GM12878 (cell line): ENCODE data around the gene COG4. TPM values are rescaled to one million over a fixed set of nuclear protein-coding genes. Genes with fewer than 3 reads are reported as not detected.

Experiments
- ATAC-seq: fragments of 200-7000 bp; cut with Tn5 transposase; 3 replicates; pipeline ENCODE4 v1.9.1; 2020; ENCODE audit warnings: mild to moderate bottlenecking, moderate library complexity
- BruUV-seq: library from RNA; stranded (reverse); fragments of 400-500 nt; replicated peaks from 2 replicates; lab custom pipeline; 2021; lab: Mats Ljungman, UMichigan
- CTCF ChIA-PET: fragments of 300-600 bp; sonication (Branson Sonifier 250); formaldehyde crosslinking; extraction: SDS; loops from one replicate; lab custom pipeline; 2021; ENCODE audit warnings: inconsistent platforms; lab: Yijun Ruan, JAX
- POLR2A ChIA-PET: fragments of 350-600 bp; formaldehyde crosslinking; extraction: SDS; loops from one replicate; lab custom pipeline; 2021; ENCODE audit warnings: inconsistent platforms; lab: Charles Lee
- RAD21 ChIA-PET: fragments of 300-600 bp; sonication (Branson Sonifier 250); formaldehyde crosslinking; loops from one replicate; lab custom pipeline; 2023; ENCODE audit warnings: antibody characterized with exemption; ENCODE audit not compliant: unreplicated experiment; lab: Charles Lee
- SMC1A ChIA-PET: fragments of 300-600 bp; sonication (Branson Sonifier 250); formaldehyde crosslinking; loops from one replicate; lab custom pipeline; 2023; ENCODE audit not compliant: unreplicated experiment, uncharacterized antibody; lab: Charles Lee
- DNase-seq: peaks from one replicate; pipeline ENCODE4 v3.0.0-alpha.2; 2011; ENCODE audit warnings: low read depth, low spot score
- FAIRE-seq: peaks from 3 replicates; lab custom pipeline; 2011; peaks lifted over from hg19 to GRCh38; lab: Jason Lieb, UNC
- H2AFZ ChIP-seq: 2 replicates; pipeline ENCODE4 v1.6.0; 2011; ENCODE audit warnings: low read depth, low read length, control low read depth; ENCODE audit not compliant: control insufficient read depth
- H3K27ac ChIP-seq: 2 replicates; pipeline ENCODE4 v1.5.1; 2011; ENCODE audit warnings: control low read depth; ENCODE audit not compliant: control insufficient read depth, insufficient read depth
- H3K27me3 ChIP-seq, 2 experiments: replicated peaks in 1 of 2; 2 replicates each; pipeline versions ENCODE4 v1.6.0 to v1.6.1; 2011; ENCODE audit warnings: low read length in 1 of 2; ENCODE audit not compliant: control insufficient read depth in 2 of 2, insufficient read depth in 2 of 2
- H3K36me3 ChIP-seq, 2 experiments: 2 replicates each; pipeline ENCODE4 v1.5.1; 2011; ENCODE audit warnings: low read length in 1 of 2; ENCODE audit not compliant: control insufficient read depth in 2 of 2, insufficient read depth in 2 of 2
- H3K4me1 ChIP-seq: 2 replicates; pipeline ENCODE4 v1.6.1; 2011; ENCODE audit warnings: mild to moderate bottlenecking, low read length, moderate library complexity, mixed read lengths; ENCODE audit not compliant: control insufficient read depth, insufficient read depth
- H3K4me2 ChIP-seq: 2 replicates; pipeline ENCODE4 v1.6.0; 2011; ENCODE audit warnings: control low read depth; ENCODE audit not compliant: control insufficient read depth, insufficient read depth
- H3K4me3 ChIP-seq: fragments of 200-600 bp; sonication (generic); 2 replicates; pipeline ENCODE4 v1.5.1; 2016
- H3K79me2 ChIP-seq: 2 replicates; pipeline ENCODE4 v1.6.0; 2011; ENCODE audit warnings: low read length; ENCODE audit not compliant: control insufficient read depth, insufficient read depth
- H3K9ac ChIP-seq: 2 replicates; pipeline ENCODE4 v1.8.0; 2011; ENCODE audit warnings: low read length, control low read depth, mixed read lengths; ENCODE audit not compliant: control insufficient read depth, insufficient read depth
- H3K9me3 ChIP-seq: replicated peaks from 3 replicates; pipeline ENCODE4 v1.5.1; 2011; ENCODE audit warnings: mild to moderate bottlenecking, low read length; ENCODE audit not compliant: control insufficient read depth, insufficient read depth
- H4K20me1 ChIP-seq: 2 replicates; pipeline ENCODE4 v1.6.0; 2011; ENCODE audit not compliant: control insufficient read depth, insufficient read depth
- CBX5 ChIP-seq: sonication (generic); IDR thresholded peaks from 2 replicates; pipeline ENCODE4 v1.6.1; 2016; ENCODE audit warnings: low read depth, moderate library complexity, mild to moderate bottlenecking, inconsistent platforms
- CREB1 ChIP-seq: IDR thresholded peaks from 2 replicates; pipeline ENCODE4 v1.6.1; 2012; ENCODE audit warnings: low read depth, mild to moderate bottlenecking, inconsistent platforms
- FOXM1 ChIP-seq: IDR thresholded peaks from 2 replicates; pipeline ENCODE4 v1.6.1; 2012; ENCODE audit warnings: low read depth, mild to moderate bottlenecking, inconsistent platforms, low read length, moderate library complexity
- MTA3 ChIP-seq: IDR thresholded peaks from 2 replicates; pipeline ENCODE4 v1.6.1; 2012; ENCODE audit warnings: low read length, inconsistent platforms, borderline replicate concordance
- TCF12 ChIP-seq: IDR thresholded peaks from 2 replicates; pipeline ENCODE4 v1.6.1; 2011; ENCODE audit warnings: low read depth, mild to moderate bottlenecking, low read length
- YBX1 ChIP-seq: fragments of 450-650 bp; IDR thresholded peaks from 2 replicates; pipeline ENCODE4 v1.6.1; 2016; ENCODE audit warnings: antibody characterized with exemption
- WGBS: methylation state at CpG from one replicate; pipeline ENCODE4 v1.1.6; 2016; ENCODE audit warnings: low lambda C conversion rate; ENCODE audit not compliant: insufficient replicate concordance, insufficient coverage; ENCODE audit errors: missing lambda C conversion rate; 5-methylcytosine and 5-hydroxymethylcytosine counted together
- in situ Hi-C: fragments of 300-500 bp; cut with MboI; formaldehyde crosslinking; loops from 9 replicates; pipeline ENCODE4 v1.14.3; 2018; ENCODE audit warnings: mixed read lengths
- intact Hi-C: fragments of 100-400 bp; cut with micrococcal nuclease; formaldehyde crosslinking; loops from one replicate; pipeline ENCODE4 v1.14.2; 2022; ENCODE audit not compliant: unreplicated experiment
- polyA plus RNA-seq, 11 experiments: library from polyadenylated mRNA; depleted of rRNA in 4 of 11; unstranded in 6 of 11; stranded (reverse) in 5 of 11; fragments of >200 nt; fragmentation: Nextera tagmentation in 4 of 11; fragmentation: Illumina TruSeq in 1 of 11; extraction: Ambion mirVana in 4 of 11; extraction: Trizol in 1 of 11; gene quantifications; 1 replicate in 1 of 11; 2 replicates in 10 of 11; pipeline versions ENCODE4 v1.2.1 to v1.2.3, GENCODE V29; 2011 to 2016; ENCODE audit warnings: inconsistent platforms in 2 of 11, missing spikeins in 2 of 11, low read depth in 1 of 11
- total RNA-seq, 4 experiments: library from RNA; depleted of rRNA in 3 of 4; stranded (reverse); fragments of >200 nt in 3 of 4; fragmentation: Illumina TruSeq in 1 of 4; extraction: Trizol in 1 of 4; gene quantifications; 2 replicates each; pipeline versions ENCODE4 v1.2.1 to v1.2.3, GENCODE V29; 2013 to 2021
- TF ChIP-seq, protein P1 (sequence below): fragments of 450-650 bp; IDR thresholded peaks from 2 replicates; pipeline ENCODE4 v1.6.1; 2016; ENCODE audit warnings: mild to moderate bottlenecking
- TF ChIP-seq, protein P2 (sequence below): fragments of 450-650 bp; IDR thresholded peaks from 2 replicates; pipeline ENCODE4 v1.6.1; 2017; ENCODE audit warnings: antibody characterized with exemption, mild to moderate bottlenecking, moderate library complexity

COG4 gene
- total and polyA plus RNA-seq, 10 of the 15 experiments (the other 5 are each of a cell fraction or from before 2014, with no cell fraction given), result 7.0 to 57.7 (median 33.0) TPM

DNA sequence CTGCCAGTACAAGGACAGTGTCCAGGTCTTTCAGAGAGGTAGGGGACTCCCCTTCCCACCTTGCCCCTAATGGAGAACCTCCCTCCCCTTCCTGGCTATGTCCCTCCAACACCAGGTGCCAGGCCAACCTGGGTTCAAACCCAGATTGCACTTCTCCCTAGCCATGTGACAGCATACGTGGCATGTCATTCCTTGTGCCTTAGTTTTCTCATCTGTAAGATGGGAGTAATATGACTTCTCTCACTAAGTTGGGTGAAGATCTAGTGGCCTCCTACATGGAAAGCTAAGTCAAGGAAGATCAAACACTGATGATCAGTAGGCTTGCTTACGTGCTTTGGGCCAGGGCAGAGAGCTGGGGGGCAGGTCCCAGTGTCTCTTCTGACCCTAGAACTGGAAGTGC lies 60.1 kb downstream of the COG4 start:
- H3K27me3 ChIP-seq, result no peaks in the 10 kb centered on the region
- FAIRE-seq (no peak), DNase-seq (no peak), ATAC-seq (no peak)
- ChIA-PET CTCF (interaction anchor here (0.9 kb wide), 1 partner anchor 10 kb away, joined by 3 read pairs; no protein-coding TSS in a partner anchor), SMC1A (interaction anchor here (1.0 kb wide), 1 partner anchor 20 kb away, joined by 4 read pairs; no protein-coding TSS in a partner anchor), RAD21 (no interaction called here), POLR2A (no interaction called here)
- 92% methylated on average over 2 of the region's 2 CpGs for WGBS
- no peaks in the 10 kb centered on the region for H3K79me2 ChIP-seq
- H3K9ac ChIP-seq, result no peak overlapping the region
- peaks cover 4% of the 10 kb centered on the region; the same call in 1 of the 2 replicates for H3K4me1 ChIP-seq
- no peaks in the 10 kb centered on the region for H4K20me1 ChIP-seq
- no peak overlapping the region for H3K4me3 ChIP-seq
- H2AFZ ChIP-seq, result no peak overlapping the region
- no TSS peak for BruUV-seq
- intact Hi-C loops, result no loop called here
- H3K9me3 ChIP-seq, result no peaks in the 10 kb centered on the region
- no peak overlapping the region for H3K27ac ChIP-seq
- in situ Hi-C loops, result no loop called here
- no peaks in the 10 kb centered on the region; a peak in 1 of 4 replicates for H3K36me3 ChIP-seq
- TF ChIP-seq FOXM1 (no peak), TCF12 (no peak), CREB1 (no peak), MTA3 (no peak), CBX5 (no peak), YBX1 (no peak)
- TF ChIP-seq, protein P1, sequence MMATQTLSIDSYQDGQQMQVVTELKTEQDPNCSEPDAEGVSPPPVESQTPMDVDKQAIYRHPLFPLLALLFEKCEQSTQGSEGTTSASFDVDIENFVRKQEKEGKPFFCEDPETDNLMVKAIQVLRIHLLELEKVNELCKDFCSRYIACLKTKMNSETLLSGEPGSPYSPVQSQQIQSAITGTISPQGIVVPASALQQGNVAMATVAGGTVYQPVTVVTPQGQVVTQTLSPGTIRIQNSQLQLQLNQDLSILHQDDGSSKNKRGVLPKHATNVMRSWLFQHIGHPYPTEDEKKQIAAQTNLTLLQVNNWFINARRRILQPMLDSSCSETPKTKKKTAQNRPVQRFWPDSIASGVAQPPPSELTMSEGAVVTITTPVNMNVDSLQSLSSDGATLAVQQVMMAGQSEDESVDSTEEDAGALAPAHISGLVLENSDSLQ, result no peak
- TF ChIP-seq, protein P2, sequence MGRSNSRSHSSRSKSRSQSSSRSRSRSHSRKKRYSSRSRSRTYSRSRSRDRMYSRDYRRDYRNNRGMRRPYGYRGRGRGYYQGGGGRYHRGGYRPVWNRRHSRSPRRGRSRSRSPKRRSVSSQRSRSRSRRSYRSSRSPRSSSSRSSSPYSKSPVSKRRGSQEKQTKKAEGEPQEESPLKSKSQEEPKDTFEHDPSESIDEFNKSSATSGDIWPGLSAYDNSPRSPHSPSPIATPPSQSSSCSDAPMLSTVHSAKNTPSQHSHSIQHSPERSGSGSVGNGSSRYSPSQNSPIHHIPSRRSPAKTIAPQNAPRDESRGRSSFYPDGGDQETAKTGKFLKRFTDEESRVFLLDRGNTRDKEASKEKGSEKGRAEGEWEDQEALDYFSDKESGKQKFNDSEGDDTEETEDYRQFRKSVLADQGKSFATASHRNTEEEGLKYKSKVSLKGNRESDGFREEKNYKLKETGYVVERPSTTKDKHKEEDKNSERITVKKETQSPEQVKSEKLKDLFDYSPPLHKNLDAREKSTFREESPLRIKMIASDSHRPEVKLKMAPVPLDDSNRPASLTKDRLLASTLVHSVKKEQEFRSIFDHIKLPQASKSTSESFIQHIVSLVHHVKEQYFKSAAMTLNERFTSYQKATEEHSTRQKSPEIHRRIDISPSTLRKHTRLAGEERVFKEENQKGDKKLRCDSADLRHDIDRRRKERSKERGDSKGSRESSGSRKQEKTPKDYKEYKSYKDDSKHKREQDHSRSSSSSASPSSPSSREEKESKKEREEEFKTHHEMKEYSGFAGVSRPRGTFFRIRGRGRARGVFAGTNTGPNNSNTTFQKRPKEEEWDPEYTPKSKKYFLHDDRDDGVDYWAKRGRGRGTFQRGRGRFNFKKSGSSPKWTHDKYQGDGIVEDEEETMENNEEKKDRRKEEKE, result no peak
- no peak overlapping the region for H3K4me2 ChIP-seq
